NCI-H82 (cell line): Measurements from ENCODE around the gene TRIM45.

Experiments
- DNase-seq: peaks from one replicate; lab custom pipeline; 2025; lab: John Stamatoyannopoulos, UW

TRIM45 gene

GRCh38 chr1:117098287-117098890 lies 23.2 kb downstream of the TRIM45 start:
- DNase-seq, result no peak

- no peak for DNase-seq
These were observed 24.1 kb downstream of the TRIM45 start for GRCh38 chr1:117097443-117097842.

- DNase-seq, result no peak
These were observed 24.6 kb downstream of the TRIM45 start for GRCh38 chr1:117096951-117097408.

- DNase-seq, result no peak
These were observed 26.5 kb downstream of the TRIM45 start for GRCh38 chr1:117094841-117095604.

GRCh38 chr1:117093870-117094621 lies 27.5 kb downstream of the TRIM45 start:
- DNase-seq, result peak; percentile 8

GRCh38 chr1:117093091-117093534 lies 28.4 kb downstream of the TRIM45 start:
- DNase-seq, result no peak

- no peak for DNase-seq
These were observed 29.0 kb downstream of the TRIM45 start for GRCh38 chr1:117092594-117092993.

- no peak for DNase-seq
These were observed 31.6 kb downstream of the TRIM45 start for GRCh38 chr1:117089996-117090395.

GRCh38 chr1:117087686-117088085 lies 33.9 kb downstream of the TRIM45 start:
- DNase-seq, result no peak

- no peak for DNase-seq
These were observed 37.3 kb downstream of the TRIM45 start for GRCh38 chr1:117084231-117084630.

GRCh38 chr1:117079737-117080136 lies 41.8 kb downstream of the TRIM45 start:
- DNase-seq, result no peak

- no peak for DNase-seq
These were observed 44.3 kb downstream of the TRIM45 start for GRCh38 chr1:117077267-117077666.

- no peak for DNase-seq
These were observed 44.9 kb downstream of the TRIM45 start for GRCh38 chr1:117076648-117077047.

GRCh38 chr1:117070124-117070523 lies 51.4 kb downstream of the TRIM45 start:
- DNase-seq, result no peak

- DNase-seq, result no peak
These were observed 52.2 kb downstream of the TRIM45 start for GRCh38 chr1:117069220-117069844.

- DNase-seq, result no peak
These were observed 53.0 kb downstream of the TRIM45 start for GRCh38 chr1:117068580-117068979.

GRCh38 chr1:117067533-117068370 lies 53.8 kb downstream of the TRIM45 start:
- peak; percentile 80 for DNase-seq

GRCh38 chr1:117066367-117066766 lies 55.2 kb downstream of the TRIM45 start:
- no peak for DNase-seq

GRCh38 chr1:117061986-117062415 lies 59.5 kb downstream of the TRIM45 start:
- DNase-seq, result no peak
